Ammon's horn (tissue), 1 donor: Measurements from ENCODE around the gene TRIM64C.
"Not testable (repeated sequence)": the region's sequence is repeated elsewhere in the genome, so short reads cannot be mapped to it uniquely, and the experiment has no call there.

ENCODE experiments used
- DNase-seq: peaks from one replicate; pipeline ENCODE4 v3.0.0-alpha.2; 2016; ENCODE audit warnings: low spot score

Gene TRIM64C

DNA sequence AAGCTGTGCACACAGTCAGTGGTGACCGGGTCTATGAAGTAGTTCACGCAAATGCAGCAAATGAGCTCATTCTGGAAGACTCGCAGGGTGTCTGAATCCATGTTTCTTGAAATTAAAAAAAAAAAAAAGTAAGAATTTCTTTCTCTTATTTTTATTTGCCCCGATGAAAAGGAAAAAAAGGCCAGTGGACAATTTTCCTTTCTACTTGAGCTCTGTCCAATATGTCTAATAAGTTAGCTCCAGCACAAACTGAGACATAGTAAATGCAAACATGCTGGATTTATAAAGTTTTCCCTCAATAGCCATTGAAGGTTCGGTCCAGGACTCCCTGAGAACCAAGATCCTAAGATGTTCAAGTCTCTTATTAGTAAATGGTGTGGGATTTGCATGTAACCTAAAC, at the start of gene TRIM64C:
Gene TRIM64C (minus strand): TSS at position 101 of the 400 bp plus-strand sequence. CDS start 0 bp downstream, at position 101.
- not testable (repeated sequence) for DNase-seq

DNA sequence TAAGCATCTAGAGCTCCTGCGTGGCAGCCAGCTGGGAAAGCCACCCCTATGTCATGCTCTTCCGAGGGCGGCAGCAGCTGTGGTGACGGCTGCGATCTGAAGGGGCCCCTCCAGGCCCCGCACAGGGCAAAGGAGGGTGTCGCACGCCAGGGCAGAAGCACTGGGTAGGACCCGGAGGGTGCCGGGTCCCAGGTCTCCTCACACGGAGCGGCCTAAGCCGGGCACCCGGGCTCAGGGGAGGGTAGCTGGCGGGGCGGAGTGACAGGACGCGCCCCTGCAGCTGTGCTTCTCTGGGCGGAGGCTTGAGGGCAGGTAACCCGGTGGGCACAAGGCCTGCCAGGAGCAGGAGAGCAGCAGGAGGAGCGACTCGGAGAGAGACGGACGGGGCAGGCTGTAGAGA, 43.4 kb upstream of the TRIM64C start:
- not testable (repeated sequence) for DNase-seq

DNA sequence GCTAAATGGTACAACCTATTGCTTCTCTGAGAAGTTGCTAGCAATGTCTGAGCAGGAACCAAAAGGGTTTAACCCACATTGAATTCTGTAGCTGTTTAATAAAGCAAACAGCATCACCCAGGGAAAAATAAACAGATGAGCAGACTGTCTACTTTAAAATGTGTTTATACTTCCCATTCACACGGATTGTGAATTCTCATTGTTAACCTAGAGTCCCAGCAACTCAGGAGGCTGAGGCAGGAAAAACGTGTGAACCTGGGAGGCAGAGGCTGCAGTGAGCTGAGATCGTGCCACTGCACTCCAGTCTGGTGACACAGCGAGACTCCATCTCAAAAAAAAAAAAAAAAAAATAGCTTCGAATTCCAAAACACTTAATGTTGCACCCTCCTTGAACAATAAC, 11.0 kb upstream of the TRIM64C start:
- DNase-seq = not testable (repeated sequence)

DNA sequence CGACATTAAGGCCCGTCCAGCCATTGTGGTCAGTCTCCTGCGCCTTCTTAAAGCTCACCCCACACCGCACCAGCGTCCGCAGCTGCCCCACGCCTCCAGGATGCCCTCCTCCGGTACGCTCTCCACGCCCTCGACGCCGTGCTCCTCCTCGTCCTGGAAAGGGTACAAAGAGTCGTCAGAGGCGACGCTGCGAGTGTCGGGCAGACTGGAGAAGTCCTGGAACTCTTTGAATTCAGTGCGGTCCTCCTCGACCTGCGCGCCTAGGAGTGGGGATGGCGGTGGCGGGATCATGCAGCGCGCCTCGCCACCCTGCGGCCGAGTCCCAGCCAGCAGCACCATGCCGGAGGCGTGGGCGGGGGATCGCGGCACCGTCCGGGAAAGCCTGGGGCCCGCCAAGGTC, 9.1 kb downstream of the TRIM64C start:
- not testable (repeated sequence) for DNase-seq

- DNase-seq = not testable (repeated sequence)
These were observed 10.7 kb downstream of the TRIM64C start for GRCh38 chr11:49048229-49048628.

DNA sequence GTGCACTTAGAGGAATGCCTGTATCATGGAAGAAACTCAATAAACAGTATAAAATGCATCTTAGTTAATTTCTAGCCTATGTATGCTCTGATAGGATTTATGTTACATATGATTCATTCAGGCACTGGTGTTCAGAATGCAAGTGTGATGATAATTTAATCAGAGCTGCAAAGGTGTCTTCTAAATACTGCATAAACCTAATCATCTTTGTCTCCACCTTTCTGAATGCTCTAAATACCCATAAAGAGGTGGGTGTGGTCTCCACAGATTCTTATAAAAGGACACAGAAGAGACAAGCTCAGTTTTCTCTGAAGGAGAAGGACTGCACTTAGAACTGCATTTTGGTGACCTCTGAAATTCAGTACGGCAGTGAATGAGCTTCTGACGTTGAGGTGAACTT, 30.4 kb downstream of the TRIM64C start, which contains the start of gene TRIM49B:
Gene TRIM49B (plus strand): TSS at position 301 of the 400 bp plus-strand sequence. CDS start 2,777 bp downstream, outside the sequence.
- DNase-seq = not testable (repeated sequence)
